Measurements from ENCODE around the gene REXO5.
A peak's percentile ranks its signal among the peaks of the same experiment; 100 is the strongest.

Gene REXO5

GRCh38 chr16:20807862-20808261 lies 1.5 kb downstream of the REXO5 start:
- peak overlapping the region; percentile 80 for H3K4me3 ChIP-seq (ENCODE audit: low read depth, low read length)
- DNase-seq (ENCODE audit: low read depth) = no peak
- no peak for TF ChIP-seq CTCF (IDR thresholded peaks at IDR 0.05; ENCODE audit: low read depth, low read length)
- TF ChIP-seq MYC (IDR thresholded peaks at IDR 0.05; ENCODE audit: low read depth, low read length) = no peak
- TF ChIP-seq, protein P1, sequence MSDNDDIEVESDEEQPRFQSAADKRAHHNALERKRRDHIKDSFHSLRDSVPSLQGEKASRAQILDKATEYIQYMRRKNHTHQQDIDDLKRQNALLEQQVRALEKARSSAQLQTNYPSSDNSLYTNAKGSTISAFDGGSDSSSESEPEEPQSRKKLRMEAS (IDR thresholded peaks at IDR 0.05; ENCODE audit: low read depth, low read length) = no peak
- TF ChIP-seq POLR2A (IDR thresholded peaks at IDR 0.05; ENCODE audit: extremely low read depth, insufficient read length) = no peak

DNA sequence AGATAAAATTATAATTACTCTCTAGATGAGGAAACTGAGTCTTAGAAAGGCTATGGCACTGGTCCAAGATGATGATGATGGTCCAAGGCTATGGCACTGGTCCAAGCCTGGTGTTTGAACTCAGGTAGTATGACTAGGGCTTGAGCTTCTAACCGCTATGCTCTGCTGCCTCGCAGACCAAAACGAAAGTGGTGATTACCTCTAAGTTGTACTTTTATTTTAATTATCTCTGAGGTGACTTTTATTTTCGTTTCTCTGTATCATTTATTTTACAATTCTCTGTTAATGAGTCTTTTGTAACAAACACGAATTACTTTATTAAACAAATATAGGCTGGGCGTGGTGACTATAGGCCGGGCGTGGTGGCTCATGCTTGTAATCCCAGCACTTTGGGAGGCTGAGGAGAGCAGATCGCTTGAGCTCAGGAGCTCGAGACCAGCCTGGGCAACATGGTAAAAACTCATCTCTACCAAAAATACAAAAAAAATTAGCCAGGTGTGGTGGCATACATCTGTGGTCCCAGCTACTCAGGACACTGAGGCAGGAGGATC lies 5.6 kb downstream of the REXO5 start:
- no peak for DNase-seq (ENCODE audit: low read depth)
- TF ChIP-seq CTCF (IDR thresholded peaks at IDR 0.05; ENCODE audit: low read depth, low read length) (no peak), MYC (IDR thresholded peaks at IDR 0.05; ENCODE audit: low read depth, low read length) (no peak), POLR2A (IDR thresholded peaks at IDR 0.05; ENCODE audit: extremely low read depth, insufficient read length) (no peak)
- TF ChIP-seq, protein P1 (IDR thresholded peaks at IDR 0.05; ENCODE audit: low read depth, low read length) = no peak
- no peak overlapping the region for H3K4me3 ChIP-seq (ENCODE audit: low read depth, low read length)

- TF ChIP-seq MYC (IDR thresholded peaks at IDR 0.05; ENCODE audit: low read depth, low read length) = no peak
- TF ChIP-seq CTCF (IDR thresholded peaks at IDR 0.05; ENCODE audit: low read depth, low read length) = no peak
- TF ChIP-seq POLR2A (IDR thresholded peaks at IDR 0.05; ENCODE audit: extremely low read depth, insufficient read length) = no peak
- TF ChIP-seq, protein P1 (IDR thresholded peaks at IDR 0.05; ENCODE audit: low read depth, low read length) = no peak
- DNase-seq (ENCODE audit: low read depth) = no peak
- no peak overlapping the region for H3K4me3 ChIP-seq (ENCODE audit: low read depth, low read length)
Measured at GRCh38 chr16:20812510-20812909, 6.2 kb downstream of the REXO5 start.

DNA sequence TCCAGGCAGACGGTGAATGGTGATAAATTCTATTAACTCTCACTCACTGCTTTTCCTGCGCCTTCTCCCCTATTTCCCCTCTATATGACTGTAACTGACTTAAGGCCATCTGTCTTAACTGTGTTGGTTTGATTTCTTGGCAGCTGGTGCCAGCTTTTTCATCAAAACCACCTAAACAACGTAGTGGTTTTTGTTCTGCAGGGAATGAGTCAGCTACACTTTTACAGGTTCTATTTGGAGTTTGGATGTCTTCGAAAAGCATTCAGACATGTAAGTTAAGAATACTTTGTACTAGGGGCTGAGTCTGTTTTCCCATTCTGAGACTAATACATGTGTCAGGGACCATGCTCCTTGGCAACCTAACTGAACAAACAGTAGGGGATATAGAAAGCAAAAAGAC lies 8.5 kb downstream of the REXO5 start:
- TF ChIP-seq MYC (IDR thresholded peaks at IDR 0.05; ENCODE audit: low read depth, low read length) = no peak
- TF ChIP-seq, protein P1 (IDR thresholded peaks at IDR 0.05; ENCODE audit: low read depth, low read length) = no peak
- no peak for TF ChIP-seq CTCF (IDR thresholded peaks at IDR 0.05; ENCODE audit: low read depth, low read length)
- TF ChIP-seq POLR2A (IDR thresholded peaks at IDR 0.05; ENCODE audit: extremely low read depth, insufficient read length) = no peak
- DNase-seq (ENCODE audit: low read depth) = no peak
- H3K4me3 ChIP-seq (ENCODE audit: low read depth, low read length) = no peak overlapping the region

GRCh38 chr16:20818929-20819585 lies 12.7 kb downstream of the REXO5 start:
- no peak for DNase-seq (ENCODE audit: low read depth)
- TF ChIP-seq, protein P1 (IDR thresholded peaks at IDR 0.05; ENCODE audit: low read depth, low read length) = no peak
- TF ChIP-seq POLR2A (IDR thresholded peaks at IDR 0.05; ENCODE audit: extremely low read depth, insufficient read length) = no peak
- no peak for TF ChIP-seq CTCF (IDR thresholded peaks at IDR 0.05; ENCODE audit: low read depth, low read length)
- TF ChIP-seq MYC (IDR thresholded peaks at IDR 0.05; ENCODE audit: low read depth, low read length) = no peak
- no peak overlapping the region for H3K4me3 ChIP-seq (ENCODE audit: low read depth, low read length)
